WI38 (cell line): Measurements from ENCODE around the gene MAPKAP1.
A peak's percentile ranks its signal among the peaks of the same experiment; 100 is the strongest.

ENCODE experiments used
- H3K4me3 ChIP-seq: 2 replicates; pipeline ENCODE4 v1.5.1; 2011; ENCODE audit warnings: low read depth, mild to moderate bottlenecking, control low read depth, low read length
- TF ChIP-seq, protein P1 (sequence below): IDR thresholded peaks from 2 replicates; pipeline ENCODE4 v1.5.1; 2012; ENCODE audit warnings: low read depth, mild to moderate bottlenecking, control low read depth, low read length

The MAPKAP1 gene

DNA sequence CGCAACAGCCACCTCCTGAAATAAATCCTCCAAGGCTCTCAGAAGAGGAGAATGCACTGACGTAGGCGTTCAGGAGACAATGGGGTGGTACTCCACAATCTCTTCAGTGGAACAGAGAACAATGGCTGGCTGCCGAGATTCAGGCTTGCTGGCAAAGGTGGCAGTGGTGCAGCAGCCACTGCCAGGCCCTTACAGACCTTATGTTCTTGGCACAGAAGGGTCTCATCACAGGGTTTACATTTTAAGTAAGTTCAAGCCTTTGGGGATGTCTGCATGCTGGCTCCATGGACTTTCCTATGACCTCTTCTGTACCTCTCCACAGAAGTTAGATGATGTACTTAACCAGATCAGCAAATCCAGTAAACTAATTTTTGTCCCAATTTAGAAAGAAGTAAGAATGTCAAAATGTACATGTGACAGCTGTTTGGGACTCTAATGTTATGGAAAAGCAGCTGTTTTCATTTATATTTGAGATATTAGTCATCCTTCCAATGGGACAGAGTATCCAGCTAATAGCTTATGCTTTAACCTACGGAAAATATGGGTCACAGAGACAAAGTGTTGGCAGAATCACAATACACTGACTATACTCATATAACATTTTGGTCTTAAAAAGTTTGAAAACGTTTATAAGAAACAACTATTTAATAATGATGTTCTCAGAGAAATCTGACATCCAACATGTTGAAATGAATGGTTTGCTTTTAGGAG lies 180.9 kb downstream of the MAPKAP1 start:
- TF ChIP-seq, protein P1, sequence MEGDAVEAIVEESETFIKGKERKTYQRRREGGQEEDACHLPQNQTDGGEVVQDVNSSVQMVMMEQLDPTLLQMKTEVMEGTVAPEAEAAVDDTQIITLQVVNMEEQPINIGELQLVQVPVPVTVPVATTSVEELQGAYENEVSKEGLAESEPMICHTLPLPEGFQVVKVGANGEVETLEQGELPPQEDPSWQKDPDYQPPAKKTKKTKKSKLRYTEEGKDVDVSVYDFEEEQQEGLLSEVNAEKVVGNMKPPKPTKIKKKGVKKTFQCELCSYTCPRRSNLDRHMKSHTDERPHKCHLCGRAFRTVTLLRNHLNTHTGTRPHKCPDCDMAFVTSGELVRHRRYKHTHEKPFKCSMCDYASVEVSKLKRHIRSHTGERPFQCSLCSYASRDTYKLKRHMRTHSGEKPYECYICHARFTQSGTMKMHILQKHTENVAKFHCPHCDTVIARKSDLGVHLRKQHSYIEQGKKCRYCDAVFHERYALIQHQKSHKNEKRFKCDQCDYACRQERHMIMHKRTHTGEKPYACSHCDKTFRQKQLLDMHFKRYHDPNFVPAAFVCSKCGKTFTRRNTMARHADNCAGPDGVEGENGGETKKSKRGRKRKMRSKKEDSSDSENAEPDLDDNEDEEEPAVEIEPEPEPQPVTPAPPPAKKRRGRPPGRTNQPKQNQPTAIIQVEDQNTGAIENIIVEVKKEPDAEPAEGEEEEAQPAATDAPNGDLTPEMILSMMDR = no peak
- H3K4me3 ChIP-seq = no peak overlapping the region

DNA sequence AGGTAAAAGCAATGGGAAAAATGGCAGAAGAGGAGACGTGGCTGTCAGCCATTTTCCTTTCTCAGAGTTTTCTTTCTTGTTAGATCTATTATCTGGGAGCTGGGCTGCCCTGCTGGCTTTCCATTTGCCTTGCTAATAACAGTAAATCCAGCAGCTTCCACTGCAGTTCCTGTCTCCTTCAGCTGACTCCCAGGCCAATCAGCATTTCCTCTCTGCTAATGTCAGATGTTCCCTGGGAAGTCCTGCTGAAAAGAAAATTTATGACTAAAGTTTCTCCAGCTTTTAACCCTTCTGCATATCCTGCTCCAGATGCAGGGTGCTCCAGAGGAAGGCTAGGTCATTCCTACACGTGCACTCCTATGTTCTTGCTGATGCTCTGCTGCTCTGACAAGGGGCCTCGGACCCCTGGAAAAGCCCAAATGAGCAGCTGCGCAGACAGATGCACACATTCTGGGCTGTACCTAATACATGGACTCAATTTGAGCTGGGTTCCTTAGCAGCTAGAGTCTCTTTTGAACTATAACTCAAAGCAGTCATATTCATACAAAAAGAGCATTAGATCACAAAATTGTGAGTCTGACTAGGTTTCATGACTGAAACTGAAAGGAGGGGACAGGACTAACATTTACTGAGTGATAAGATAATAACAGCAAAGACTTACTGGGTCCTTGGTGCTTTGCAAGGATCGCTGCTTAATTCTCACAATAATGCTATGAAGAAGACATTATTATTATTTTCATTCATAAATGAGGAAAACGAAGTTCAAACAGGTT lies 182.2 kb downstream of the MAPKAP1 start:
- no peak overlapping the region for H3K4me3 ChIP-seq
- TF ChIP-seq, protein P1 = no peak

DNA sequence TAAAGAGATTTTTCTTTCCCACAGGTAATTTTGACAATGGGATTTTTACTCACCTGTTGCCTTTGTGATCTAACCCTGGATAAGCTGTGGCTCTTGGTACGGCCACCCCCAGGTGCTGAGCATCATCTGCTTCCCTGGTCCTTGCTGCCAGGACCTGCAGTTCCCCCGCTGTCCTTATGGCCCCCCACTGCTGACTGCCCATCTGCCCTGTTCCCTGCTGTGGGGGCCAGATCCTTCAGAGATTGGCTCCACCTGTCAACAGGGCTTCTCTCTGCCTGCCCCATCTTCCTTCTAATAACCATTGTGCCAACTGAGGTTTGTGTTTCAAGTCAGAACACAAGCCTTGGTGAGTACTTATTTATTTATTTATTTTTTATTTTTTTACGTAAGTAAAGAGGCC lies 183.3 kb downstream of the MAPKAP1 start:
- TF ChIP-seq, protein P1 = no peak
- no peak overlapping the region for H3K4me3 ChIP-seq

DNA sequence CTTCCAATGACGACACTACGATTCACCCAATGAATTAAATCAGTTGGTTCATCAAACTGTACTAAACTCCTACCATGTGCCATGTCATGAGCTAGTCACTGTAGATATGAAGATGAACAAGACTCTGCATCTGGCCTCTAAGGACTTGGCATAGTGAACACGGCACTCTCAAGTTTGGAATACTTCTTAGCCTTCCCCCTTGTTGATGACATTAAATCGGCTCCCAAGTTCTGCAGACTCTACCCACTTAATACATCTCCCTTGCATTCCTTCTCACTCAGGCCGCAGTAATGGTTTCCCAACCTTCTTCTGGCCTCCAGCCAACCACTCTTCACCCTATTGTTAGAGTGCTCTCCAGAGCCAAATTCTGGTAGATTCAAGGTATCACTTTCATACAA lies 184.7 kb downstream of the MAPKAP1 start:
- peak overlapping the region; percentile 38 for H3K4me3 ChIP-seq
- TF ChIP-seq, protein P1 = no peak

DNA sequence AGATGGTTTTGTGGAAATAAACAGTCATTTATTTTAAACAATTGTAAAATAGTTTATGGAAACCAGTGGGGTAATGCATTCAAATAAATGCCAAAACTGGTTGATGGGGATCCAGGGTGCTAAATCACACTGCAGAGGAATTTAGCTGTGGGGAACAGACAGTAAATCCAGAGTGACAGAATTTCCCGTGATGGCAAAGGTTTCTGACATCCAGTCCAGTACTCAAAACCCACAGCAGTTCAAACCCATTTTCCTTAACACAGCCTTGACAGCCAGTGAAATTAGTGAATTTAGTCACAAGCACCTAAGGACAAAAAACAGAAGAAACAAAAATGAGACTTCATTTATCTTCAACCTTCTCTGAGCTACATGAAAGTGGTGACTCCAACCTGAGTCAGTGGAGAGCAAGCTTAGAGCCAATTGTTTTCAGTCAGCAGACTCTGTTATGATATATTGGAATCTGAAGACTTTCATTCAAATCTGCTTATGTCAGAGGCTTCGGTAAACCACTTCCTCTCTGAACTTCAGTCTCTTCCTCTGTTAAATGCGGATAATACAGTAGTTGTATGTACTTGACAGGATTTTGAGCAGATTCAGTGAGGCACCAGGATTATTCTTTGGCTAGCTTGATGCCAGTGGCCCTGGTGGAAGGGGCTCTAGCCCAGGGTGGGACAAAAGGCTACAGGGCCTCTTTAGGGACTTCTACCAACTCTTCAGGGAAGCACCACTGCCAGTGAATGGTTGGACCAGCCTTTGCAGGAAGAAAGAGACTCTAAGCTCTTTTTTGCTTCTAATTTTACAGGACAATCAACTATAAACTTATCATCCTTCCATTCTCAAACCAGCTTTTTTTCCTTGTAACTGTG lies 185.3 kb downstream of the MAPKAP1 start:
- TF ChIP-seq, protein P1 = no peak
- H3K4me3 ChIP-seq = peak overlapping the region; percentile 38

DNA sequence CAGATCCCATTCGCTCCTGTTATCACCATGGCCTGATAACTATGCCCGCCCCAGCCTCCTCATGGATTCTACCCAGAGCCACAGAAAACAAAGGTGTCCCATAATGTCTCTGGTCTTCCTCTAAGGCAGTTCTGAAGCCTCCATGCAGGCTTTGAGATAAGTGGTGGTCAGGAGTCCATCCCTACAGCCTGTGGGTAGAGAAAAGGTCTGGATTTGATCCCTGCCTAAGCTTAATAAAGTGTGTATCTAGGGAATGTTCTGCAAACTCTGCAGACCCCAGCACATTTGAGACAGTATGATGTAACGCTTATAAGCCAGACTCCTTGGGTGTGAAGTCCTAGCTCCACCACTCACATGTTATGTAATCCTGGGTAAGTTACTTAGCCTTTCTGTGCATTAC lies 187.3 kb downstream of the MAPKAP1 start:
- no peak overlapping the region for H3K4me3 ChIP-seq
- TF ChIP-seq, protein P1 = no peak
